Motor neuron (in vitro differentiated cells): Measurements from ENCODE around the gene RSPH4A. TPM values are rescaled to one million over a fixed set of nuclear protein-coding genes. Genes with fewer than 3 reads are reported as not detected.
"Not testable (repeated sequence)": the region's sequence is repeated elsewhere in the genome, so short reads cannot be mapped to it uniquely, and the experiment has no call there.

ENCODE experiments used
- ATAC-seq, 8 experiments: fragments of 200-7000 bp; cut with Tn5 transposase; replicated peaks in 6 of 8; 2 replicates each; pipeline ENCODE4 v1.8.0; 2021; ENCODE audit warnings: mild to moderate bottlenecking in 8 of 8, moderate library complexity in 8 of 8
- H3K27ac ChIP-seq, 2 donors: fragments of 250-450 bp; sonication (Bioruptor Pico); 2 replicates each; pipeline ENCODE4 v1.9.0; 2021; ENCODE audit warnings: antibody characterized with exemption in 2 of 2, mild to moderate bottlenecking in 2 of 2, moderate library complexity in 1 of 2
- H3K4me1 ChIP-seq, 2 donors: fragments of 250-450 bp; sonication (Bioruptor Pico); replicated peaks in 1 of 2; 2 replicates each; pipeline ENCODE4 v1.6.1; 2021; ENCODE audit warnings: antibody characterized with exemption in 2 of 2, mild to moderate bottlenecking in 2 of 2, moderate library complexity in 1 of 2
- H3K4me3 ChIP-seq, 5 donors: fragments of 250-450 bp; sonication (Bioruptor Pico); 2 replicates each; pipeline ENCODE4 v1.9.0; 2021; ENCODE audit warnings: antibody characterized with exemption in 5 of 5, mild to moderate bottlenecking in 5 of 5, moderate library complexity in 4 of 5
- WGBS, 10 experiments: fragments of 450-650 bp; shearing (Covaris generic); methylation state at CpG; one replicate each; pipeline ENCODE4 v1.0.0; 2022; 5-methylcytosine and 5-hydroxymethylcytosine counted together
- in situ Hi-C, 9 experiments: fragments of 400-800 bp; cut with MboI; loops; one replicate each; pipeline ENCODE4 v1.15.0; 2021; ENCODE audit warnings: low sequenced_read_pairs in 9 of 9, low pct_unique_long_range_greater_than_20kb in 2 of 9; ENCODE audit not compliant: unreplicated experiment in 9 of 9
- total RNA-seq, 8 experiments: library from RNA; unstranded; fragments of 300-600 nt; gene quantifications; 2 replicates each; pipeline versions ENCODE4 v1.2.3 to v1.2.4, GENCODE V29; 2022

RSPH4A gene
- total RNA-seq, 8 experiments from 2014 or later: 0.59 to 30.4 (median 1.2) TPM

- no peaks in the 10 kb centered on the region for H3K4me1 ChIP-seq
- H3K4me3 ChIP-seq: no peak overlapping the region
- in situ Hi-C loops: no loop called here
- ATAC-seq: peak in 1 of 8 experiments; percentile 14
- H3K27ac ChIP-seq: no peak overlapping the region
- WGBS, 10 experiments: 69 to 100% (median 90%) methylated on average over 1 to 2 of the region's 2 CpGs
Measured at GRCh38 chr6:116586738-116587137, 29.5 kb upstream of the RSPH4A start.

GRCh38 chr6:116595247-116595646 is 21.0 kb upstream of the RSPH4A start:
- no peak overlapping the region for H3K27ac ChIP-seq
- no peak for ATAC-seq
- H3K4me3 ChIP-seq: no peak overlapping the region
- in situ Hi-C loops: no loop called here
- H3K4me1 ChIP-seq: no peaks in the 10 kb centered on the region
- WGBS, 10 experiments: 80 to 95% (median 91%) methylated on average over 3 of the region's 3 CpGs; no CpG with 5 or more reads in 1 of the 10 experiments

DNA sequence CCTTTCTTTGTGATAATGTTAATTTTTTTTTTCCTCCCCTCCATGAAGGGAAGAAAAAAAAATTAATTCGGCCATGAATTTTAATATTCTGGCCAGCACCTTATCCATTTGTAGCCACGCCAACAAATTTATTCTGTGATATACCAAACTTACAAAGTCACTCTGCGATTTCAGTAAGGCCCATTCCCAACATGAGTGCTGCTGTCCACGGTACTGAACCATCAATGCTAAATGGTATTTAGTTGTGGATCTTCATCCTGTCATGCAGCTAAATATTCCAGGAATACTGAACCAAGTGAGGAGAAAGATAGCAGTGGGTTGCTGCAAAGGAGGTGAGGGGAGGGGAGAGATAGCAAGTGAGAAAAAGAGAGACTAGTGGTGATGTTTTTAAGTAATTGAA is 19.5 kb upstream of the RSPH4A start:
- H3K27ac ChIP-seq: no peak overlapping the region
- no peaks in the 10 kb centered on the region for H3K4me1 ChIP-seq
- no peak for ATAC-seq
- no peak overlapping the region for H3K4me3 ChIP-seq
- WGBS, 10 experiments: 32 to 90% (median 81%) methylated on average over 2 to 4 of the region's 4 CpGs; no CpG with 5 or more reads in 1 of the 10 experiments
- in situ Hi-C loops: no loop called here

GRCh38 chr6:116603916-116604315 is 12.4 kb upstream of the RSPH4A start:
- WGBS, 10 experiments: 30 to 100% (median 86%) methylated on average over 1 to 3 of the region's 3 CpGs; no CpG with 5 or more reads in 2 of the 10 experiments
- H3K4me3 ChIP-seq, in situ Hi-C loops, ATAC-seq, H3K4me1 ChIP-seq, H3K27ac ChIP-seq: not testable (repeated sequence)

DNA sequence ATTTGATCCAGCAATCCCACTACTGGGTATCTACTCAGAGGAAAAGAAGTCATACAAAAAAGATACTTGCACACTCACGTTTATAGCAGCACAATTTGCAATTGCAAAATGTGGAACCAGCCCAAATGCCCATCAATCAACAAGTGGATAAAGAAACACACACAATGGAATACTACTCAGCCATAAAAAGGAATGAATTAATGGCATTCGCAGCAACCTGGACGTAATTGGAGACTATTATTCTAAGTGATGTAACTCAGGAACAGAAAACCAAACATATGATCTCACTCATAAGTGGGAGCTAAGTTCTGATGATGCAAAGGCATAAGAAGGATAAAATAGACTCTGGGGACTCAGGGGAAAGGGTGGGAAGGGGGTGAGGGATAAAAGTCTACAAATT is 11.4 kb upstream of the RSPH4A start:
- 57 to 100% (median 91%) methylated on average over 1 to 3 of the region's 3 CpGs; no CpG with 5 or more reads in 1 of the 10 experiments for WGBS, 10 experiments
- in situ Hi-C loops, H3K4me3 ChIP-seq: not testable (repeated sequence)

DNA sequence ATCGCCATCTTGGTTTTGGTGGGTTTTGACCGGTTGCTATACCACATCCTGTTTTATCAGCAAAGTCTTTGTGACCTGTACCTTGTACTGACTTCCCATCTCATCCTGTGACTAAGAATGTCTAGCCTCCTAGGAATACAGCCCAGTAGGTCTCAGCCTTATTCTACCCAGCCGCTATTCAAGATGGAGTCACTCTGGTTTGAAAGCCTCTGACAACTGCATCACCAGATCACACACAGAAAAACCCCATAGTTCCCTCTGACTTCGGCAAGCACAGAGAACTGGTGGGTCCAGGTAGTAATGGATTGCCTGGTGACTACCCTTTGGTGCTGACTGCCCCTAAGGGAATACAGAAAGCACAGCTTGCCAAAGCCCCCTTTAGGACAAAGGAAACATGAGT is 10.3 kb upstream of the RSPH4A start:
- H3K4me3 ChIP-seq: no peak overlapping the region
- WGBS, 10 experiments: 80 to 100% (median 98%) methylated on average over 1 to 4 of the region's 4 CpGs; no CpG with 5 or more reads in 2 of the 10 experiments
- in situ Hi-C loops: no loop called here
- no peak for ATAC-seq
- H3K27ac ChIP-seq: no peak overlapping the region
- peaks cover under 1 to 6% of the 10 kb centered on the region in 2 donors for H3K4me1 ChIP-seq

More for the DNA sequence above, 11.4 kb upstream of the RSPH4A start:
- H3K27ac ChIP-seq, H3K4me1 ChIP-seq, ATAC-seq: not testable (repeated sequence)

- no peak overlapping the region for H3K4me3 ChIP-seq
- WGBS, 10 experiments: 0 to 80% (median 29%) methylated on average over 1 to 4 of the region's 4 CpGs; no CpG with 5 or more reads in 5 of the 10 experiments
- H3K4me1 ChIP-seq: peaks cover 3 to 9% of the 10 kb centered on the region in 2 donors
- H3K27ac ChIP-seq: no peak overlapping the region
- in situ Hi-C loops: no loop called here
- peak in 6 of 8 experiments; percentile 29 to 51 (median 44) for ATAC-seq
Measured at GRCh38 chr6:116611056-116611455, 5.2 kb upstream of the RSPH4A start.

DNA sequence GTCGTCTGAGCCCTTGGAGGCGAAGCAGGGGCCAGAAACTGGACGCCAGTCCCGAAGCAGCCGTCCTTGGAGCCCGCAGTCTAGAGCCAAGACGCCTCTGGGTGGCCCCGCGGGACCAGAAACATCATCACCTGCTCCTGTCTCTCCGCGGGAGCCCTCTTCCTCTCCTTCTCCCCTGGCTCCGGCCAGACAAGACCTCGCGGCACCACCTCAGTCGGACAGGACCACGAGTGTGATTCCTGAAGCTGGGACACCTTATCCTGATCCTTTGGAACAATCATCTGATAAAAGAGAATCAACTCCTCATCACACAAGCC is 416 bp downstream of the RSPH4A start:
- in situ Hi-C loops: no loop called here
- ATAC-seq: peak; percentile 18 to 36 (median 28)
- Histone ChIP-seq H3K27ac (no peak overlapping the region), H3K4me1 (peaks cover 0 to 2% of the 10 kb centered on the region in 2 donors), H3K4me3 (peak overlapping the region; percentile 46 to 63 (median 56))
- 0 to 7% (median 0%) methylated on average over 1 to 6 of the region's 16 CpGs; no CpG with 5 or more reads in 3 of the 10 experiments for WGBS, 10 experiments

DNA sequence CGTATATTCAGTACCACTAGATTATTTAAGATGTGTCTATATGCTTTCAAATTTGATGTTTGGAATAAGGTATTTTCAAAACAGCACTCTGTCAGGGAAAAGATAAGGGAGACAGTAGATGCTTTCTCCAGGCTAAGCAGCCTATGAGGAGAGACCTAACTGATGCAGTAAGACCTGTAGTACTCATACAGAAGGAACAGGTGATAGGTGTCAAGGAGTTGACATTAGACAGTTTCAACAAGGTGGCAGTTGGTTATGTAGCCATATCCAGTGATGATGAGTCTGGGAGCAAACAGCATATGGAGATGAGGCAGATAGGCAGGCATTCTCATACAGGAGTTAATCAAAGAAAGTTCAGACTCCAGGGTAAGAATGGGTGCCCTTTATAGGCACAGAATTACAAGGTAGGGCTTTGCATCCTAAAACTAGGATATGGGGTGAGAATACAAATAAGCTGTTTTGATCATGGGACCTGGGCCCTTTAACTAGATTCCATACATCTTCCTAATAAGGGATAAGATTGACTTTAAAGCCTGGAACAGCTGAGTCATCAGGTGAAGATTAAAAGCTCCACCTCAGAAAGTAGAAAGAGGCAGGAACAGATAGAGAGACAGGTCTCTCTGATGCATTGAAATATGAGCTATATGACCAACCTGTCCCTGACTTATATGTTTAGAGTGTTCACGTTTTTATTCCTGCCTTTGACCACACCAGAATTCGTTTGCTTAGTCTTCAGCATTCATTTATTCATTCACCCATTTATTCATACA is 7.9 kb downstream of the RSPH4A start:
- ATAC-seq: peak in 3 of 8 experiments; percentile 36 to 53 (median 46)
- Histone ChIP-seq H3K4me3 (no peak overlapping the region), H3K4me1 (no peaks in the 10 kb centered on the region), H3K27ac (no peak overlapping the region)
- 22 to 71% (median 51%) methylated on average over 1 to 3 of the region's 3 CpGs; no CpG with 5 or more reads in 1 of the 10 experiments for WGBS, 10 experiments
- in situ Hi-C loops: no loop called here

DNA sequence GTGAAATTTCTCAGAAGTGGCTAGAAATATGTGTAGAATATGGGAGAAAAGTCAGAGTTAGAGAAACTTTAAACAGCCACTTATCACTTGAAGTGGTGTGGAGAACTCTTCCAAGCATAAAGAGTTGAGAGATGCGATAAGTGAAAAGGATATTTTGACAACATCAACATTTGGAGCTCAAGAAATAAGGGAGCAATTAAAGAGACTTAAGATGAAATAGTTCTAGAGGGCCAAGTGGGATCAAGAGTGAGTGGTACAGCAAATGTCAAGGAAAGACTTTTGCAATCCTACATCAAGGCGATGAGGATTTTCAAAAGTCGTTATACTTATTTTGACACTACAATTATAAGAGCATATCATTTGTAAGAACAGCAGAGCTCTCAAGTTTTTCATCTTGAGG is 9.6 kb downstream of the RSPH4A start:
- no peaks in the 10 kb centered on the region for H3K4me1 ChIP-seq
- no peak for ATAC-seq
- 91 to 100% (median 99%) methylated on average over 1 to 3 of the region's 3 CpGs for WGBS, 10 experiments
- no peak overlapping the region for H3K4me3 ChIP-seq
- no peak overlapping the region for H3K27ac ChIP-seq
- in situ Hi-C loops: no loop called here

DNA sequence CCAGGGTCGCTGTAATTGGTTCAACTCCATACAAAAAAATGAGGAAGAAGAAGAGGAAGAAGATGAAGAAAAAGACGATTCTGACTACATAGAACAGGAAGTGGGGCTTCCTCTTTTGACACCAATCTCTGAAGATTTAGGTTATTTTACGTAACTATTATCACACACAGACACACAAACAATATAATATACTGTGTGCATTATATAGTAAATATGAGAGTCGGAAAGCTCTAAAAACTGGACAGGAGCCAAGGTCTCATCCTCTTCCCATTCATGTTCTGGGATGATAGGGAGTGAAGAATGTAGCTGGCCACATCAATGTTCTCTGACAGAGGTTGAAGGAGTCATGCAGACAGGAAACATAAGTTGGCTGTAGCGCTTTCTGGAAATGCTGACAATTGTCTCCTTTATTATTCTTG is 13.3 kb downstream of the RSPH4A start:
- ATAC-seq: no peak
- H3K4me1 ChIP-seq: no peaks in the 10 kb centered on the region
- no peak overlapping the region for H3K4me3 ChIP-seq
- in situ Hi-C loops: no loop called here
- WGBS, 10 experiments: 64 to 100% (median 91%) methylated on average over 1 to 5 of the region's 5 CpGs
- no peak overlapping the region for H3K27ac ChIP-seq

GRCh38 chr6:116631379-116631990 is 15.2 kb downstream of the RSPH4A start:
- Histone ChIP-seq H3K4me1 (no peaks in the 10 kb centered on the region), H3K4me3 (no peak overlapping the region), H3K27ac (no peak overlapping the region)
- 73 to 100% (median 93%) methylated on average over 2 to 5 of the region's 5 CpGs; no CpG with 5 or more reads in 1 of the 10 experiments for WGBS, 10 experiments
- in situ Hi-C loops: no loop called here
- ATAC-seq: no peak

GRCh38 chr6:116633685-116634084 is 17.4 kb downstream of the RSPH4A start:
- Histone ChIP-seq H3K4me3 (no peak overlapping the region), H3K4me1 (no peaks in the 10 kb centered on the region), H3K27ac (no peak overlapping the region)
- ATAC-seq: no peak
- 38 to 100% (median 93%) methylated on average over 1 to 2 of the region's 2 CpGs; no CpG with 5 or more reads in 2 of the 10 experiments for WGBS, 10 experiments
- in situ Hi-C loops: no loop called here
